MM.1S (cell line): ENCODE results near the gene ZNF444.

Source experiments
- DNase-seq: peaks from one replicate; pipeline ENCODE4 v3.0.0-alpha.2; 2015
- H2AFZ ChIP-seq: fragments of 300-600 bp; sonication (generic); 2 replicates; pipeline ENCODE4 v1.6.0; 2016; ENCODE audit warnings: antibody characterized with exemption, low read length
- H3F3A ChIP-seq: fragments of 300-600 bp; sonication (generic); 2 replicates; pipeline ENCODE4 v1.6.1; 2016; ENCODE audit warnings: mild to moderate bottlenecking, antibody characterized with exemption, low read length, moderate library complexity, mixed read lengths; ENCODE audit not compliant: insufficient read depth
- H3K27ac ChIP-seq: fragments of 300-600 bp; sonication (generic); 2 replicates; pipeline ENCODE4 v1.5.1; 2016; ENCODE audit warnings: mild to moderate bottlenecking, low read length
- H3K27me3 ChIP-seq: fragments of 300-600 bp; sonication (generic); replicated peaks from 2 replicates; pipeline ENCODE4 v1.6.0; 2016; ENCODE audit warnings: low read length; ENCODE audit not compliant: insufficient read depth
- H3K36me3 ChIP-seq: fragments of 300-600 bp; sonication (generic); replicated peaks from 2 replicates; pipeline ENCODE4 v1.6.1; 2016; ENCODE audit warnings: mild to moderate bottlenecking, low read length, mixed read lengths; ENCODE audit not compliant: insufficient read depth
- H3K4me1 ChIP-seq: fragments of 300-600 bp; sonication (generic); 2 replicates; pipeline ENCODE4 v1.6.1; 2016; ENCODE audit warnings: low read length, mixed read lengths
- H3K4me2 ChIP-seq: fragments of 300-600 bp; sonication (generic); 2 replicates; pipeline ENCODE4 v1.6.0; 2016; ENCODE audit warnings: low read depth, low read length
- H3K4me3 ChIP-seq: fragments of 300-600 bp; sonication (generic); 2 replicates; pipeline ENCODE4 v1.5.1; 2016; ENCODE audit warnings: low read length, mixed read lengths
- H3K79me2 ChIP-seq: fragments of 300-600 bp; sonication (generic); 2 replicates; pipeline ENCODE4 v1.6.1; 2016; ENCODE audit warnings: mixed run types, low read length, mixed read lengths
- H3K9ac ChIP-seq: fragments of 300-600 bp; sonication (generic); 2 replicates; pipeline ENCODE4 v1.6.1; 2016; ENCODE audit warnings: low read length, mixed read lengths
- H3K9me2 ChIP-seq: fragments of 300-600 bp; sonication (generic); replicated peaks from 2 replicates; pipeline ENCODE4 v1.6.1; 2016; ENCODE audit warnings: mild to moderate bottlenecking, low read length, mixed read lengths; ENCODE audit not compliant: insufficient read depth
- H3K9me3 ChIP-seq: fragments of 300-600 bp; sonication (generic); replicated peaks from 2 replicates; pipeline ENCODE4 v1.6.1; 2016; ENCODE audit warnings: mild to moderate bottlenecking, low read length, mixed read lengths; ENCODE audit not compliant: insufficient read depth
- H4K20me1 ChIP-seq: fragments of 300-600 bp; sonication (generic); 2 replicates; pipeline ENCODE4 v1.6.1; 2016; ENCODE audit warnings: mild to moderate bottlenecking, low read length, moderate library complexity, mixed read lengths; ENCODE audit not compliant: insufficient read depth
- CTCF ChIP-seq: fragments of 300-600 bp; sonication (generic); IDR thresholded peaks from 2 replicates; pipeline ENCODE4 v1.5.1; 2016; ENCODE audit warnings: antibody characterized with exemption, low read length, mixed read lengths
- EZH2 ChIP-seq: fragments of 300-600 bp; sonication (generic); optimal IDR thresholded peaks from 2 replicates; pipeline ENCODE3; 2017; ENCODE audit warnings: low read depth, mild to moderate bottlenecking, antibody characterized with exemption, low read length, mixed read lengths
- EZH2phosphoT487 ChIP-seq: fragments of 300-600 bp; sonication (generic); IDR thresholded peaks from 2 replicates; pipeline ENCODE4 v1.6.1; 2018; ENCODE audit warnings: antibody characterized with exemption, low read length

Gene ZNF444

GRCh38 chr19:56114051-56114777, 26.9 kb upstream of the ZNF444 start:
- Histone ChIP-seq H3K4me2 (no peak overlapping the region), H3F3A (no peaks in the 10 kb centered on the region), H3K4me3 (no peak overlapping the region), H3K36me3 (no peaks in the 10 kb centered on the region), H3K27me3 (no peaks in the 10 kb centered on the region), H3K9me3 (no peaks in the 10 kb centered on the region), H3K4me1 (no peaks in the 10 kb centered on the region), H3K9ac (no peak overlapping the region), H3K9me2 (no peaks in the 10 kb centered on the region), H4K20me1 (peaks cover 12% of the 10 kb centered on the region), H2AFZ (no peak overlapping the region), H3K27ac (no peak overlapping the region), H3K79me2 (peaks cover 100% of the 10 kb centered on the region)
- no peak for TF ChIP-seq EZH2
- TF ChIP-seq CTCF: no peak
- no peak for TF ChIP-seq EZH2phosphoT487
- no peak for DNase-seq

GRCh38 chr19:56114778-56115110, 26.3 kb upstream of the ZNF444 start:
- Histone ChIP-seq H3K4me1 (peaks cover 5% of the 10 kb centered on the region; the same call in 1 of the 2 replicates), H4K20me1 (peaks cover 12% of the 10 kb centered on the region), H3K9me2 (no peaks in the 10 kb centered on the region), H3K9me3 (no peaks in the 10 kb centered on the region), H3K4me2 (no peak overlapping the region), H3K4me3 (no peak overlapping the region), H3F3A (no peaks in the 10 kb centered on the region), H3K79me2 (peaks cover 100% of the 10 kb centered on the region), H3K27ac (no peak overlapping the region), H3K9ac (no peak overlapping the region), H3K36me3 (no peaks in the 10 kb centered on the region), H3K27me3 (no peaks in the 10 kb centered on the region), H2AFZ (no peak overlapping the region)
- DNase-seq: no peak
- TF ChIP-seq EZH2phosphoT487 (no peak), CTCF (no peak), EZH2 (no peak)

GRCh38 chr19:56115490-56115889, 25.6 kb upstream of the ZNF444 start:
- H3K79me2 ChIP-seq: peaks cover 100% of the 10 kb centered on the region
- no peak overlapping the region for H2AFZ ChIP-seq
- H3K36me3 ChIP-seq: no peaks in the 10 kb centered on the region
- no peaks in the 10 kb centered on the region for H3K27me3 ChIP-seq
- H3K4me1 ChIP-seq: peaks cover 8% of the 10 kb centered on the region; the same call in 1 of the 2 replicates
- H3K4me2 ChIP-seq: no peak overlapping the region
- no peak for DNase-seq
- no peak for TF ChIP-seq EZH2phosphoT487
- no peak for TF ChIP-seq CTCF
- TF ChIP-seq EZH2: no peak
- no peaks in the 10 kb centered on the region for H3K9me3 ChIP-seq
- no peak overlapping the region for H3K4me3 ChIP-seq
- no peak overlapping the region for H3K9ac ChIP-seq
- H3K9me2 ChIP-seq: no peaks in the 10 kb centered on the region
- H3F3A ChIP-seq: no peaks in the 10 kb centered on the region
- peaks cover 12% of the 10 kb centered on the region for H4K20me1 ChIP-seq
- H3K27ac ChIP-seq: no peak overlapping the region
